Natural killer cell (primary cell): ENCODE measurements around the gene IL1RN. TPM values are rescaled to one million over a fixed set of nuclear protein-coding genes. Genes with fewer than 3 reads are reported as not detected.

Experiments used
- ATAC-seq, 3 donors: fragments of 150-1000 bp in 2 of 3; fragments of 200-7000 bp in 1 of 3; cut with Tn5 transposase; 1 replicate in 1 of 3; 2 replicates in 2 of 3; pipeline ENCODE4 v1.10.0; 2021; ENCODE audit warnings: mild to moderate bottlenecking in 2 of 3, moderate library complexity in 2 of 3
- DNase-seq, 2 donors: peaks; one replicate each; pipeline versions ENCODE4 v3.0.0 to v3.0.0-alpha.2; 2013 to 2021; ENCODE audit warnings: mixed read lengths in 1 of 2
- H3K27ac ChIP-seq: one replicate; pipeline ENCODE4 v1.5.1; 2013; ENCODE audit warnings: mild to moderate bottlenecking, low read length
- H3K27me3 ChIP-seq: one replicate; pipeline ENCODE4 v1.6.1; 2013; ENCODE audit warnings: low read length; ENCODE audit not compliant: control insufficient read depth, insufficient read depth
- H3K36me3 ChIP-seq: one replicate; pipeline ENCODE4 v1.6.1; 2013; ENCODE audit warnings: low read length; ENCODE audit not compliant: control insufficient read depth, insufficient read depth
- H3K4me1 ChIP-seq: one replicate; pipeline ENCODE4 v1.6.1; 2013; ENCODE audit warnings: low read length; ENCODE audit not compliant: control insufficient read depth, insufficient read depth
- H3K4me3 ChIP-seq: one replicate; pipeline ENCODE4 v1.5.1; 2013; ENCODE audit warnings: low read length
- H3K9me3 ChIP-seq: one replicate; pipeline ENCODE4 v1.6.1; 2013; ENCODE audit warnings: low read length; ENCODE audit not compliant: control insufficient read depth, insufficient read depth
- H3K27ac Mint-ChIP-seq, 2 donors: one replicate each; pipeline ENCODE4 v1.8.0; 2022; ENCODE audit warnings: mild to moderate bottlenecking in 2 of 2, mixed read lengths in 2 of 2, moderate library complexity in 1 of 2
- H3K27me3 Mint-ChIP-seq, 2 donors: one replicate each; pipeline ENCODE4 v1.8.0; 2022; ENCODE audit warnings: low read depth in 2 of 2, mixed read lengths in 2 of 2
- H3K36me3 Mint-ChIP-seq: one replicate; pipeline ENCODE4 v1.8.0; 2022; ENCODE audit warnings: mixed read lengths
- H3K4me1 Mint-ChIP-seq, 2 donors: one replicate each; pipeline ENCODE4 v1.8.0; 2022; ENCODE audit warnings: mixed read lengths in 2 of 2
- H3K4me3 Mint-ChIP-seq: one replicate; pipeline ENCODE4 v1.8.0; 2022; ENCODE audit warnings: mild to moderate bottlenecking, moderate library complexity, mixed read lengths
- H3K9me3 Mint-ChIP-seq, 2 donors: one replicate each; pipeline ENCODE4 v1.8.0; 2022; ENCODE audit warnings: mixed read lengths in 2 of 2
- CTCF ChIP-seq: fragments of 200-600 bp; IDR thresholded peaks from one replicate; pipeline ENCODE4 v1.8.0; 2022; ENCODE audit warnings: antibody characterized with exemption
- WGBS: methylation state at CpG from one replicate; pipeline ENCODE4 v1.1.7; 2013; ENCODE audit warnings: missing lambda C conversion rate; ENCODE audit not compliant: insufficient coverage; 5-methylcytosine and 5-hydroxymethylcytosine counted together
- intact Hi-C: fragments of 100-400 bp; cut with micrococcal nuclease; formaldehyde crosslinking; loops from one replicate; pipeline ENCODE4 v1.14.2; 2022
- total RNA-seq, 4 donors: library from RNA; stranded (reverse); fragments of 120-200 nt in 1 of 4; gene quantifications; one replicate each; pipeline versions ENCODE4 v1.2.3 to v1.2.4, GENCODE V29; 2013 to 2022

The IL1RN gene
- total RNA-seq, 3 donors from 2014 or later (not counting 1 experiment from before 2014, with no cell fraction given), result 0.52 to 36.6 (median 0.91) TPM

DNA sequence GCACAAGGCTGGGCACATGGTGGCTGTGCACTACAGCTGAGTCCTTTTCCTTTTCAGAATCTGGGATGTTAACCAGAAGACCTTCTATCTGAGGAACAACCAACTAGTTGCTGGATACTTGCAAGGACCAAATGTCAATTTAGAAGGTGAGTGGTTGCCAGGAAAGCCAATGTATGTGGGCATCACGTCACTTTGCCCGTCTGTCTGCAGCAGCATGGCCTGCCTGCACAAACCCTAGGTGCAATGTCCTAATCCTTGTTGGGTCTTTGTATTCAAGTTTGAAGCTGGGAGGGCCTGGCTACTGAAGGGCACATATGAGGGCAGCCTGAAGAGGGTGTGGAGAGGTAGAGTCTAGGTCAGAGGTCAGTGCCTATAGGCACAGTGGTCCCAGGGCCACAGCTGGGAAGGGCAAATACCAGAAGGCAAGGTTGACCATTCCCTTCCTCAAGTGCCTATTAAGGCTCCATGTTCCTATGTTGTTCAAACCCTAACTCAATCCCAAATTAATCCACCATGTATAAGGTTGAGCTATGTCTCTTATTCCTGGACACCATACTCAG, 2.2 kb downstream of the IL1RN start:
- Histone ChIP-seq H3K36me3 (no peaks in the 10 kb centered on the region), H3K4me1 (peaks cover 16% of the 10 kb centered on the region), H3K9me3 (no peaks in the 10 kb centered on the region), H3K27ac (no peak overlapping the region), H3K27me3 (no peaks in the 10 kb centered on the region), H3K4me3 (no peak overlapping the region)
- intact Hi-C loops, result no loop called here
- ATAC-seq, result no peak
- WGBS, result 68% methylated on average over 2 of the region's 2 CpGs
- Mint-ChIP-seq H3K4me1 (peaks cover 9 to 10% of the 10 kb centered on the region in 2 donors), H3K27me3 (no peaks in the 10 kb centered on the region), H3K4me3 (no peak overlapping the region), H3K9me3 (no peaks in the 10 kb centered on the region), H3K36me3 (no peaks in the 10 kb centered on the region), H3K27ac (no peak overlapping the region)
- DNase-seq, result no peak
- no peak for TF ChIP-seq CTCF

DNA sequence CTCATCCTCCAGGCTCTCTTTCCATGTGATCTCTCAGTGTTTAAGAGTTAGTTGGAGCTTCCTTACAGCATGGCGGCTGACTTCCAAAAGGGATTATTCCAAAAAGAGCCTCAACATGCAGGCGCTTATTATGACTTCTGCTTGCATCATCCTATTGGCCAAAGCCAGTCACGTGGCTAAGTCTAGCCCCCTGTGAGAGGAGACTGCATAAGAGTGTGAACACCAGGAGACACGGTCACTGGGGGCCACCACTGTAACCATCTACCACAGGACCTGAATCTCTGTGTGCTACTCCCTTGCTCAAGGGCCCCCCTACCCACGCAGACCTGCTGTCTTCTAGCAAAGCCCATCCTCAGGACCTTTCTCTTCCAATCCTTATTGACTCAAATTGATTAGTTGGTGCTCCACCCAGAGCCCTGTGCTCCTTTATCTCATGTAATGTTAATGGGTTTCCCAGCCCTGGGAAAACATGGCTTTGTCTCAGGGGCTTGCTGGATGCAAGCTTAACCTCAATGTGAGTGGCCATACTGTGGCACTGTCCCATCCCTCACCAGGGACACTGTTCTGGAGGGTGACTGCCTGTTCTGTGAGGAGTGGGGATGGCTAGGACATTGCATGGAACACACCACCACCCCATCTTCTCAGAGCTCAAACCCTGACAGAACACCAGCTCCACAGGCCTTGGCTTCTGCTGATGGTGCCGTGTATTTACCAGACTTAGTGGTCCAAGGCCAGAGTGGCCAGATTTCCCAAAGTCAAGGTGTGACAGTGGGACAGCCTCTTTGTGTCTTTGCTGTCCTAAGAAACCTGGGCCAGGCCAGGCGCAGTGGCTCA, 4.2 kb downstream of the IL1RN start:
- Histone ChIP-seq H3K9me3 (no peaks in the 10 kb centered on the region), H3K27ac (no peak overlapping the region), H3K4me3 (no peak overlapping the region), H3K4me1 (peaks cover 12% of the 10 kb centered on the region), H3K36me3 (no peaks in the 10 kb centered on the region), H3K27me3 (no peaks in the 10 kb centered on the region)
- Mint-ChIP-seq H3K27ac (no peak overlapping the region), H3K4me3 (no peak overlapping the region), H3K4me1 (peaks cover 7 to 9% of the 10 kb centered on the region in 2 donors), H3K36me3 (no peaks in the 10 kb centered on the region), H3K9me3 (no peaks in the 10 kb centered on the region), H3K27me3 (no peaks in the 10 kb centered on the region)
- TF ChIP-seq CTCF, result no peak
- WGBS, result 81% methylated on average over 7 of the region's 7 CpGs
- ATAC-seq, result no peak
- intact Hi-C loops, result no loop called here
- DNase-seq, result no peak

GRCh38 chr2:113132414-113133021, 5.1 kb downstream of the IL1RN start:
- Mint-ChIP-seq H3K27ac (no peak overlapping the region), H3K4me3 (no peak overlapping the region), H3K36me3 (no peaks in the 10 kb centered on the region), H3K27me3 (peaks cover 0 to 2% of the 10 kb centered on the region in 2 donors), H3K4me1 (peaks cover 3 to 6% of the 10 kb centered on the region in 2 donors), H3K9me3 (no peaks in the 10 kb centered on the region)
- H3K4me3 ChIP-seq, result no peak overlapping the region
- intact Hi-C loops, result no loop called here
- H3K9me3 ChIP-seq, result no peaks in the 10 kb centered on the region
- DNase-seq (no peak), ATAC-seq (no peak)
- no peaks in the 10 kb centered on the region for H3K36me3 ChIP-seq
- no peaks in the 10 kb centered on the region for H3K27me3 ChIP-seq
- no peak for TF ChIP-seq CTCF
- no peak overlapping the region for H3K27ac ChIP-seq
- WGBS, result 94% methylated on average over 17 of the region's 17 CpGs
- peaks cover 4% of the 10 kb centered on the region for H3K4me1 ChIP-seq
